A549 (cell line): Measurements from ENCODE around the gene BFSP1. TPM values are rescaled to one million over a fixed set of nuclear protein-coding genes. Genes with fewer than 3 reads are reported as not detected.

Experiments
- ATAC-seq, 2 experiments: fragments of 200-7000 bp in 1 of 2; fragments of >200 bp in 1 of 2; cut with Nextera tagmentation in 1 of 2; cut with Tn5 transposase in 1 of 2; 3 replicates each; pipeline versions ENCODE4 v1.8.0 to v1.9.1; 2018 to 2020; ENCODE audit warnings: mild to moderate bottlenecking in 1 of 2, moderate library complexity in 1 of 2
- CTCF ChIA-PET: fragments of 300-600 bp; sonication (Branson Sonifier 250); formaldehyde crosslinking; extraction: SDS; loops from one replicate; lab custom pipeline; 2021; ENCODE audit warnings: antibody characterized with exemption, inconsistent platforms; lab: Yijun Ruan, JAX
- POLR2A ChIA-PET: fragments of 350-600 bp; formaldehyde crosslinking; extraction: SDS; loops from one replicate; lab custom pipeline; 2021; ENCODE audit warnings: antibody characterized with exemption, inconsistent platforms; lab: Yijun Ruan, JAX
- DNase-seq, 2 experiments: peaks; one replicate each; pipeline versions ENCODE4 v3.0.0 to v3.0.0-alpha.2; 2011 to 2016; ENCODE audit warnings: low read depth in 1 of 2, low spot score in 1 of 2
- FAIRE-seq: peaks from 2 replicates; lab custom pipeline; 2011; peaks lifted over from hg19 to GRCh38; lab: Jason Lieb, UNC
- H3K27ac ChIP-seq, 2 experiments: fragments of >200 bp; sonication (Bioruptor Twin); formaldehyde crosslinking; 3 replicates each; pipeline ENCODE4 v1.5.1; 2016 to 2017
- H3K4me1 ChIP-seq: fragments of >200 bp; sonication (Bioruptor Twin); formaldehyde crosslinking; 3 replicates; pipeline ENCODE4 v1.6.1; 2016
- H3K4me2 ChIP-seq: fragments of >200 bp; sonication (Bioruptor Twin); formaldehyde crosslinking; 3 replicates; pipeline ENCODE4 v1.6.1; 2016
- H3K4me3 ChIP-seq: fragments of >200 bp; sonication (Bioruptor Twin); formaldehyde crosslinking; 3 replicates; pipeline ENCODE4 v1.5.1; 2016
- H3K9me3 ChIP-seq: fragments of >200 bp; sonication (Bioruptor Twin); formaldehyde crosslinking; 3 replicates; pipeline ENCODE4 v1.6.1; 2016
- CBX2 ChIP-seq: fragments of 200-600 bp; sonication (generic); IDR thresholded peaks from 2 replicates; pipeline ENCODE4 v1.6.1; 2016; ENCODE audit warnings: low read depth, mild to moderate bottlenecking, borderline replicate concordance
- CHD2 ChIP-seq: fragments of 150-350 bp; IDR thresholded peaks from 2 replicates; pipeline ENCODE4 v1.6.1; 2014; ENCODE audit warnings: low read length; ENCODE audit not compliant: partially characterized antibody
- CHD4 ChIP-seq: fragments of 200-600 bp; sonication (generic); IDR thresholded peaks from 2 replicates; pipeline ENCODE4 v1.6.1; 2016; ENCODE audit warnings: antibody characterized with exemption, mild to moderate bottlenecking, borderline replicate concordance
- EHF ChIP-seq: fragments of 250-450 bp; sonication (Bioruptor Pico); IDR thresholded peaks from 2 replicates; pipeline ENCODE4 v1.5.0; 2020; ENCODE audit warnings: mild to moderate bottlenecking
- FOSB ChIP-seq: fragments of 250-450 bp; sonication (Bioruptor Pico); IDR thresholded peaks from 2 replicates; pipeline ENCODE4 v1.5.0; 2020; ENCODE audit warnings: mild to moderate bottlenecking, moderate library complexity
- HDAC2 ChIP-seq: fragments of 200-600 bp; sonication (generic); IDR thresholded peaks from 2 replicates; pipeline ENCODE4 v1.6.1; 2016
- HEYL ChIP-seq: fragments of 250-450 bp; sonication (Bioruptor Pico); IDR thresholded peaks from 2 replicates; pipeline ENCODE4 v1.8.0; 2021; ENCODE audit warnings: mild to moderate bottlenecking, moderate library complexity
- HOXA7 ChIP-seq: fragments of 250-450 bp; sonication (Bioruptor Pico); IDR thresholded peaks from 2 replicates; pipeline ENCODE4 v1.5.0; 2020; ENCODE audit warnings: mild to moderate bottlenecking, moderate library complexity
- JUN ChIP-seq, 2 experiments: fragments of >200 bp; sonication (Bioruptor Twin); formaldehyde crosslinking; IDR thresholded peaks; 2 replicates in 1 of 2; 3 replicates in 1 of 2; pipeline ENCODE4 v1.6.1; 2016 to 2017
- KDM5A ChIP-seq: fragments of 200-600 bp; sonication (generic); IDR thresholded peaks from 2 replicates; pipeline ENCODE4 v1.6.1; 2016; ENCODE audit warnings: antibody characterized with exemption, mild to moderate bottlenecking
- NFE2L2 ChIP-seq: fragments of 150-350 bp; conservative IDR thresholded peaks from 2 replicates; pipeline ENCODE4 v1.6.1; 2014; ENCODE audit warnings: low read length
- NPAS2 ChIP-seq: fragments of 250-450 bp; sonication (Bioruptor Pico); IDR thresholded peaks from 2 replicates; pipeline ENCODE4 v1.8.0; 2022; ENCODE audit warnings: mild to moderate bottlenecking, moderate library complexity, borderline replicate concordance
- POLR2A ChIP-seq: IDR thresholded peaks from 2 replicates; pipeline ENCODE4 v1.6.1; 2012; ENCODE audit warnings: mild to moderate bottlenecking, low read length
- POLR2AphosphoS2 ChIP-seq: conservative IDR thresholded peaks from 2 replicates; pipeline ENCODE4 v1.6.1; 2012; ENCODE audit warnings: low read length, improper control_type of control experiment, inconsistent platforms
- RARB ChIP-seq: fragments of 250-450 bp; sonication (Bioruptor Pico); IDR thresholded peaks from 2 replicates; pipeline ENCODE4 v1.8.0; 2021; ENCODE audit warnings: mild to moderate bottlenecking, moderate library complexity
- RFX5 ChIP-seq: fragments of 450-650 bp; IDR thresholded peaks from 2 replicates; pipeline ENCODE4 v1.7.1; 2014; ENCODE audit warnings: antibody characterized with exemption, mild to moderate bottlenecking, moderate library complexity
- TP53 ChIP-seq: fragments of 250-450 bp; sonication (Bioruptor Pico); IDR thresholded peaks from 2 replicates; pipeline ENCODE4 v1.5.0; 2021; ENCODE audit warnings: mild to moderate bottlenecking, moderate library complexity
- ZC3H11A ChIP-seq: fragments of 450-650 bp; IDR thresholded peaks from 2 replicates; pipeline ENCODE4 v1.6.1; 2014; ENCODE audit warnings: antibody characterized with exemption, mild to moderate bottlenecking
- ZNF302 ChIP-seq: fragments of 250-450 bp; sonication (Bioruptor Pico); IDR thresholded peaks from 2 replicates; pipeline ENCODE4 v1.9.0; 2021; ENCODE audit warnings: inconsistent platforms, mild to moderate bottlenecking, moderate library complexity
- WGBS: methylation state at CpG from one replicate; pipeline ENCODE4 v1.1.6; 2017; ENCODE audit errors: missing lambda C conversion rate; 5-methylcytosine and 5-hydroxymethylcytosine counted together
- polyA plus RNA-seq, 4 experiments: library from polyadenylated mRNA; depleted of rRNA in 3 of 4; stranded (reverse); fragments of >200 nt; fragmentation: RNase III in 1 of 4; extraction: RNeasy Plus Mini Kit Qiagen cat#74134 plus additional on column Dnase treatment in 1 of 4; gene quantifications; 2 replicates in 3 of 4; 3 replicates in 1 of 4; pipeline ENCODE4 v1.2.3, GENCODE V29; 2011 to 2017
- TF ChIP-seq, protein P1 (sequence below): fragments of 450-650 bp; IDR thresholded peaks from 2 replicates; pipeline ENCODE4 v1.6.1; 2014; ENCODE audit warnings: antibody characterized with exemption
- TF ChIP-seq, protein P2 (sequence below): fragments of >200 bp; sonication (Bioruptor Twin); formaldehyde crosslinking; IDR thresholded peaks from 2 replicates; pipeline ENCODE4 v1.6.1; 2016
- TF ChIP-seq, protein P3 (sequence below): fragments of >200 bp; sonication (Bioruptor Twin); formaldehyde crosslinking; IDR thresholded peaks from 3 replicates; pipeline ENCODE4 v1.5.1; 2016
- TF ChIP-seq, protein P4 (sequence below): IDR thresholded peaks from 2 replicates; pipeline ENCODE4 v1.6.1; 2012; ENCODE audit warnings: low read depth, borderline replicate concordance

The BFSP1 gene
- polyA plus RNA-seq, 2 of the 4 experiments (the other 2 are of a cell fraction), result 7.2 to 8.3 TPM

DNA sequence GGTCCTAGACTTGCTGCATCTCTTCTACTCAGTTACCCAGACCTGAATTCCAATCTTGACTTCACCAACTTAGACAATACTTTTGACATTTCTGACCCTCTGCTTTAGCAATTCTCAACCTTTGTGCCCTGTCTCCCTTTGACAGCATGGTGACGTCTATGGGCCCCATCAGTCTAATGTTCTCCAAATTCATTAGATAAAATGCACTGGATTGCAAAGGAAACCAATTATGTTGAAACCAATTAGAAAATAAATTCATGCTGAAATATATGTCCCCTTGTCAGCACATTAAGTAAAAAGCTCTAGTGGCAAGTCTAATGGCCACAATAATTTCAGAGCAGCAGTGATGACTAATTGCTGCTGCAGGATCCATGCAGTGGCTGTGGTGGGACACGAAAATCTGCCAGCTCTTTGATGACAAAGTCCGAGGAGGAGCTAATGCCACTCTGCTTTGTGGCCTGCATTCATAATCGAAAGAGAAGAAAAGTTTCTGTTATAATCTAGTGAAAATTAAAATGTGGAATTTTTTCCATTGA is 64.0 kb downstream of the BFSP1 start:
- 29% methylated on average over 4 of the region's 4 CpGs for WGBS
- CTCF ChIA-PET, result interaction anchor here (1.2 to 1.8 kb wide), 2 partner anchors 36 to 37 kb away, joined by 4 to 7 read pairs; no protein-coding TSS in a partner anchor
- H3K4me2 ChIP-seq, result no peak overlapping the region
- DNase-seq (no peak), ATAC-seq (no peak), FAIRE-seq (no peak)
- H3K4me3 ChIP-seq, result no peak overlapping the region
- H3K27ac ChIP-seq, result no peak overlapping the region
- POLR2A ChIA-PET, result no interaction called here
- H3K4me1 ChIP-seq, result no peaks in the 10 kb centered on the region
- TF ChIP-seq POLR2A (no peak), HDAC2 (no peak), CBX2 (no peak), CHD2 (no peak), TP53 (CRISPR knock-in tag) (no peak), RARB (CRISPR knock-in tag) (no peak), HEYL (no peak), ZNF302 (CRISPR knock-in tag) (no peak), HOXA7 (CRISPR knock-in tag) (no peak), RFX5 (no peak), FOSB (CRISPR knock-in tag) (no peak), CHD4 (no peak), JUN (IDR thresholded peaks at IDR 0.05) (no peak), NPAS2 (CRISPR knock-in tag) (no peak), EHF (CRISPR knock-in tag) (no peak), ZC3H11A (no peak)
- TF ChIP-seq, protein P1, sequence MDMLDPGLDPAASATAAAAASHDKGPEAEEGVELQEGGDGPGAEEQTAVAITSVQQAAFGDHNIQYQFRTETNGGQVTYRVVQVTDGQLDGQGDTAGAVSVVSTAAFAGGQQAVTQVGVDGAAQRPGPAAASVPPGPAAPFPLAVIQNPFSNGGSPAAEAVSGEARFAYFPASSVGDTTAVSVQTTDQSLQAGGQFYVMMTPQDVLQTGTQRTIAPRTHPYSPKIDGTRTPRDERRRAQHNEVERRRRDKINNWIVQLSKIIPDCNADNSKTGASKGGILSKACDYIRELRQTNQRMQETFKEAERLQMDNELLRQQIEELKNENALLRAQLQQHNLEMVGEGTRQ, result no peak
- TF ChIP-seq, protein P2, sequence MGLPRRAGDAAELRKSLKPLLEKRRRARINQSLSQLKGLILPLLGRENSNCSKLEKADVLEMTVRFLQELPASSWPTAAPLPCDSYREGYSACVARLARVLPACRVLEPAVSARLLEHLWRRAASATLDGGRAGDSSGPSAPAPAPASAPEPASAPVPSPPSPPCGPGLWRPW, result no peak
- TF ChIP-seq, protein P3, sequence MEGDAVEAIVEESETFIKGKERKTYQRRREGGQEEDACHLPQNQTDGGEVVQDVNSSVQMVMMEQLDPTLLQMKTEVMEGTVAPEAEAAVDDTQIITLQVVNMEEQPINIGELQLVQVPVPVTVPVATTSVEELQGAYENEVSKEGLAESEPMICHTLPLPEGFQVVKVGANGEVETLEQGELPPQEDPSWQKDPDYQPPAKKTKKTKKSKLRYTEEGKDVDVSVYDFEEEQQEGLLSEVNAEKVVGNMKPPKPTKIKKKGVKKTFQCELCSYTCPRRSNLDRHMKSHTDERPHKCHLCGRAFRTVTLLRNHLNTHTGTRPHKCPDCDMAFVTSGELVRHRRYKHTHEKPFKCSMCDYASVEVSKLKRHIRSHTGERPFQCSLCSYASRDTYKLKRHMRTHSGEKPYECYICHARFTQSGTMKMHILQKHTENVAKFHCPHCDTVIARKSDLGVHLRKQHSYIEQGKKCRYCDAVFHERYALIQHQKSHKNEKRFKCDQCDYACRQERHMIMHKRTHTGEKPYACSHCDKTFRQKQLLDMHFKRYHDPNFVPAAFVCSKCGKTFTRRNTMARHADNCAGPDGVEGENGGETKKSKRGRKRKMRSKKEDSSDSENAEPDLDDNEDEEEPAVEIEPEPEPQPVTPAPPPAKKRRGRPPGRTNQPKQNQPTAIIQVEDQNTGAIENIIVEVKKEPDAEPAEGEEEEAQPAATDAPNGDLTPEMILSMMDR, result no peak
- TF ChIP-seq, protein P4, sequence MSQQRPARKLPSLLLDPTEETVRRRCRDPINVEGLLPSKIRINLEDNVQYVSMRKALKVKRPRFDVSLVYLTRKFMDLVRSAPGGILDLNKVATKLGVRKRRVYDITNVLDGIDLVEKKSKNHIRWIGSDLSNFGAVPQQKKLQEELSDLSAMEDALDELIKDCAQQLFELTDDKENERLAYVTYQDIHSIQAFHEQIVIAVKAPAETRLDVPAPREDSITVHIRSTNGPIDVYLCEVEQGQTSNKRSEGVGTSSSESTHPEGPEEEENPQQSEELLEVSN, result no peak
- H3K9me3 ChIP-seq, result no peaks in the 10 kb centered on the region

DNA sequence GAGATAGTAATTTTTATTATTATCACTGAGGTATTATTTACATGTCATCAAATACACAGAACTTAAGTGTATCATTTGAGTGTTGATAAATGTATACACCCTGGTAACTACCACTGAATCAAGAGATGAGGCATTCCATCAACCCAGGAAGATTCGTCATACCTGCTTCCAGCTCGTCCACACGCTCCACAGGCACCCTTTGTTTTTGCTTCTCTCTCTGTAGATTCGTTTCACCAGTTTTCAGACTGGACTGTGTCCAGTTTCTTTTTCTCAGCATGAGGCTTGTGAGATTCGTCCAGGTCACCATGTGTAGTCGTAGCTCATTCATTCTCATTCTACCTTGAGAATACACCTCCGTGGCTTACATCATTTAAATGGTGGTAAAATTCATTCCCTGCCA is 64.5 kb downstream of the BFSP1 start:
- ATAC-seq (no peak), DNase-seq (no peak)
- no peak overlapping the region for H3K4me2 ChIP-seq
- H3K4me3 ChIP-seq, result no peak overlapping the region
- ChIA-PET POLR2A (no interaction called here), CTCF (interaction anchor here (1.2 to 1.8 kb wide), 2 partner anchors 35 to 37 kb away, joined by 4 to 7 read pairs; no protein-coding TSS in a partner anchor)
- H3K4me1 ChIP-seq, result no peaks in the 10 kb centered on the region
- H3K9me3 ChIP-seq, result no peaks in the 10 kb centered on the region
- WGBS, result 29% methylated on average over 7 of the region's 7 CpGs
- H3K27ac ChIP-seq, result no peak overlapping the region
- TF ChIP-seq EHF (CRISPR knock-in tag) (no peak), POLR2AphosphoS2 (no peak), ZC3H11A (no peak), NFE2L2 (no peak), RARB (CRISPR knock-in tag) (no peak), KDM5A (no peak)
- TF ChIP-seq, all 56 proteins: peak for 0
- no peak for FAIRE-seq
